Astrocyte (in vitro differentiated cells and primary cell): ENCODE measurements around the gene CIBAR2.

ENCODE experiments used
- EZH2 ChIP-seq: IDR thresholded peaks from 2 replicates; pipeline ENCODE4 v1.6.1; 2012; ENCODE audit warnings: mild to moderate bottlenecking, low read length, inconsistent platforms; ENCODE audit not compliant: insufficient read depth
- TF ChIP-seq, protein P1 (sequence below): IDR thresholded peaks from 2 replicates; pipeline ENCODE4 v1.5.1; 2011; ENCODE audit warnings: low read depth, mild to moderate bottlenecking, inconsistent platforms, low read length, moderate library complexity; ENCODE audit not compliant: insufficient read depth

DNA sequence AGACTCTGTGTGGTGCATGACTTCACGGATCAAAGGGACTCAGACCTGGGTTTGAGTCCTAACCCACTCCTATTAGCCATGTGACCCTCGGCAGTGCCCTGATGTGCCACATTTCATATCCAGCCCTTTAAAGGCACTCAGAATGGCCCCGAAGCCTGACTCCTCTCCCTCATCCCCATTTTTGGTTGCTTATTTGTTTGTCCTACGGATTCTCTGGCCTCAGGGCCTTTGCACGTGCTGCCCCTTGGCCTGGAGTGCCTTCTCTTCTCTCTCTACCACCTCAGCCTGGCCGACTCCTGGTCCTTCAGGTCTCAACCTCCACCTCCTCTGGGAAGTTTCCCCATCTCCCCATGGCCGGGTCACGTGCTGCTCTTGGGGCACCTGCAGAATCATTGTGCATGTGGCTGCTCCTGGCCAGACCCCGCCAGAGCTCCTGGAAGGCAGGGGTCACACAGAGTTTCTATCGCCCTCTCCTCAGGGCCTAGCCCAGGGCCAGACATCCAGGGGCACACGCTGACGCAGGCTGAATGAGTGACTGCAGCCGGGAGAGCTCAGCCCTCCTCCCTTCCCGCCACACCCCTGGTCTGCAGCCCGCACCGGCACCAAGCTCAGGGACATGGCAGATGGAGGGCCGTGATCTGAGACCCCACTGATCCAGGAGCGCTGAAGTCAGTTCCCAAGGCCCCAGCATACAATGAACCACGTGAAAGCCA lies 22.0 kb upstream of the CIBAR2 start:
- TF ChIP-seq, protein P1, sequence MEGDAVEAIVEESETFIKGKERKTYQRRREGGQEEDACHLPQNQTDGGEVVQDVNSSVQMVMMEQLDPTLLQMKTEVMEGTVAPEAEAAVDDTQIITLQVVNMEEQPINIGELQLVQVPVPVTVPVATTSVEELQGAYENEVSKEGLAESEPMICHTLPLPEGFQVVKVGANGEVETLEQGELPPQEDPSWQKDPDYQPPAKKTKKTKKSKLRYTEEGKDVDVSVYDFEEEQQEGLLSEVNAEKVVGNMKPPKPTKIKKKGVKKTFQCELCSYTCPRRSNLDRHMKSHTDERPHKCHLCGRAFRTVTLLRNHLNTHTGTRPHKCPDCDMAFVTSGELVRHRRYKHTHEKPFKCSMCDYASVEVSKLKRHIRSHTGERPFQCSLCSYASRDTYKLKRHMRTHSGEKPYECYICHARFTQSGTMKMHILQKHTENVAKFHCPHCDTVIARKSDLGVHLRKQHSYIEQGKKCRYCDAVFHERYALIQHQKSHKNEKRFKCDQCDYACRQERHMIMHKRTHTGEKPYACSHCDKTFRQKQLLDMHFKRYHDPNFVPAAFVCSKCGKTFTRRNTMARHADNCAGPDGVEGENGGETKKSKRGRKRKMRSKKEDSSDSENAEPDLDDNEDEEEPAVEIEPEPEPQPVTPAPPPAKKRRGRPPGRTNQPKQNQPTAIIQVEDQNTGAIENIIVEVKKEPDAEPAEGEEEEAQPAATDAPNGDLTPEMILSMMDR, result no peak
- no peak for TF ChIP-seq EZH2
